Tibial artery (tissue), 4 donors: ENCODE results near the gene TGFBR1.

Experiments
- DNase-seq, 2 donors: peaks; one replicate each; pipeline ENCODE4 v3.0.0-alpha.2; 2019
- H3K27ac ChIP-seq, 2 donors: fragments of 200-600 bp; sonication (generic) in 1 of 2; 1 replicate in 1 of 2; 2 replicates in 1 of 2; pipeline ENCODE4 v1.5.1; 2018 to 2019; ENCODE audit warnings: mild to moderate bottlenecking in 1 of 2
- H3K27me3 ChIP-seq, 2 donors: fragments of 200-600 bp; sonication (generic) in 1 of 2; one replicate each; pipeline versions ENCODE4 v1.5.1 to v1.6.0; 2016 to 2019
- H3K36me3 ChIP-seq, 3 donors: fragments of 200-600 bp; sonication (generic) in 2 of 3; one replicate each; pipeline ENCODE4 v1.5.1; 2016 to 2019; ENCODE audit warnings: mild to moderate bottlenecking in 2 of 3
- H3K4me1 ChIP-seq, 4 donors: fragments of 200-600 bp; sonication (generic) in 2 of 4; 1 replicate in 3 of 4; 2 replicates in 1 of 4; pipeline ENCODE4 v1.5.1; 2016 to 2019
- H3K4me3 ChIP-seq, 2 donors: fragments of 200-600 bp; sonication (generic) in 1 of 2; 1 replicate in 1 of 2; 2 replicates in 1 of 2; pipeline ENCODE4 v1.5.1; 2018 to 2019; ENCODE audit warnings: mild to moderate bottlenecking in 2 of 2
- H3K9me3 ChIP-seq, 3 donors: fragments of 200-600 bp; sonication (generic) in 1 of 3; one replicate each; pipeline ENCODE4 v1.5.1; 2016 to 2019
- intact Hi-C: fragments of 100-400 bp; cut with DNase I; formaldehyde crosslinking; loops from one replicate; pipeline ENCODE4 v1.15.0; 2023; ENCODE audit warnings: low total_unique reads
- TF ChIP-seq, protein P1 (sequence below), 2 experiments: fragments of 200-600 bp in 1 of 2; fragments of 450-650 bp in 1 of 2; IDR thresholded peaks; one replicate each; pipeline ENCODE4 v1.5.1; 2017 to 2019; ENCODE audit warnings: antibody characterized with exemption in 2 of 2, mild to moderate bottlenecking in 1 of 2, moderate library complexity in 1 of 2

Gene TGFBR1

DNA sequence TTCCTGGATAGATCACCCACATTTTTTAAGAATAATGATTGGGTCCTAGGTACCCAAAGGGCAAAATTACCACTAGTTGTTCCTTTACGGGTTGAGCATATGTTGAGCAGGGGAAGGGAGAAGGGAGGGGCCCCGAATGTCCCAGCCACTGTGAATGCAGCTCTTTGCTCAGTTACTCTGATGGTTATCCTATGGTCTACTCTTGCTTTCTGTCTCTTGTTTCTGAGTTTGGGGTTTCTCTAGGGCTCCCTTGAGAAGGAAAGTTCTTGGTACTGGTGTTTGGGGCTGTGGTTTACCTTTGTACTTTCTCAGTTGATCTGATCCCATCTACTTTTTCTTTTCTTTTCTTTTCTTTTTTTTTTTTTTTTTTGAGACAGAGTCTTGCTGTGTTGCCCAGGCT lies 61.2 kb downstream of the TGFBR1 start:
- Histone ChIP-seq H3K27ac (no peak overlapping the region), H3K9me3 (no peaks in the 10 kb centered on the region), H3K4me1 (peaks cover 0 to 25% (median 12%) of the 10 kb centered on the region in 4 donors), H3K4me3 (no peak overlapping the region), H3K27me3 (peaks cover 0 to 4% of the 10 kb centered on the region in 2 donors), H3K36me3 (no peaks in the 10 kb centered on the region)
- intact Hi-C loops = loop anchor here (10.0 kb wide), 1 partner anchor 849 kb away; no protein-coding TSS in a partner anchor
- TF ChIP-seq, protein P1, sequence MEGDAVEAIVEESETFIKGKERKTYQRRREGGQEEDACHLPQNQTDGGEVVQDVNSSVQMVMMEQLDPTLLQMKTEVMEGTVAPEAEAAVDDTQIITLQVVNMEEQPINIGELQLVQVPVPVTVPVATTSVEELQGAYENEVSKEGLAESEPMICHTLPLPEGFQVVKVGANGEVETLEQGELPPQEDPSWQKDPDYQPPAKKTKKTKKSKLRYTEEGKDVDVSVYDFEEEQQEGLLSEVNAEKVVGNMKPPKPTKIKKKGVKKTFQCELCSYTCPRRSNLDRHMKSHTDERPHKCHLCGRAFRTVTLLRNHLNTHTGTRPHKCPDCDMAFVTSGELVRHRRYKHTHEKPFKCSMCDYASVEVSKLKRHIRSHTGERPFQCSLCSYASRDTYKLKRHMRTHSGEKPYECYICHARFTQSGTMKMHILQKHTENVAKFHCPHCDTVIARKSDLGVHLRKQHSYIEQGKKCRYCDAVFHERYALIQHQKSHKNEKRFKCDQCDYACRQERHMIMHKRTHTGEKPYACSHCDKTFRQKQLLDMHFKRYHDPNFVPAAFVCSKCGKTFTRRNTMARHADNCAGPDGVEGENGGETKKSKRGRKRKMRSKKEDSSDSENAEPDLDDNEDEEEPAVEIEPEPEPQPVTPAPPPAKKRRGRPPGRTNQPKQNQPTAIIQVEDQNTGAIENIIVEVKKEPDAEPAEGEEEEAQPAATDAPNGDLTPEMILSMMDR (IDR thresholded peaks at IDR 0.05) = no peak
- DNase-seq = no peak

DNA sequence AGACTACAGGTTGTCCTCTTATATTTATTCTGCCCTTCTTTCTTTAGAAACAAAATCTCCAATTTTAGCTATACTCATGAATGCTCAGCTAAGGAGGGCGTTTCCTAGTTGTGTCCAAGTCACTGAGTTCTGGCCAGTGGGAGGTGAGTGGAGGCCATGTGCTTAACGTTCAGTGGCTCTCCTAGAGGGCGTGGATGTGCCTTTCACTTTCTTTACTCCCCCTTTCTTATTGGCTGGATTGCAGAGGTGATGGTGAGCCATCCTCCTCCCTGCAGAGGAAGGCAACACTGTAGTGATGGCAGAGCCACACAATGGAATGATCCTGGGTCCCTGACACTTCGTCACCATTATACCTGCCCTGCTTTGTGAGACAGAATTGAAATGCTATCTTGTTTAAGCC lies 62.2 kb downstream of the TGFBR1 start:
- H3K4me1 ChIP-seq = peaks cover 0 to 23% (median 11%) of the 10 kb centered on the region in 4 donors
- H3K9me3 ChIP-seq = no peaks in the 10 kb centered on the region
- no peak overlapping the region for H3K27ac ChIP-seq
- no peak overlapping the region for H3K4me3 ChIP-seq
- intact Hi-C loops = loop anchor here (10.0 kb wide), 1 partner anchor 848 kb away; no protein-coding TSS in a partner anchor
- no peak for DNase-seq
- H3K27me3 ChIP-seq = peaks cover 0 to 8% of the 10 kb centered on the region in 2 donors
- TF ChIP-seq, protein P1 (IDR thresholded peaks at IDR 0.05) = no peak
- H3K36me3 ChIP-seq = no peaks in the 10 kb centered on the region

DNA sequence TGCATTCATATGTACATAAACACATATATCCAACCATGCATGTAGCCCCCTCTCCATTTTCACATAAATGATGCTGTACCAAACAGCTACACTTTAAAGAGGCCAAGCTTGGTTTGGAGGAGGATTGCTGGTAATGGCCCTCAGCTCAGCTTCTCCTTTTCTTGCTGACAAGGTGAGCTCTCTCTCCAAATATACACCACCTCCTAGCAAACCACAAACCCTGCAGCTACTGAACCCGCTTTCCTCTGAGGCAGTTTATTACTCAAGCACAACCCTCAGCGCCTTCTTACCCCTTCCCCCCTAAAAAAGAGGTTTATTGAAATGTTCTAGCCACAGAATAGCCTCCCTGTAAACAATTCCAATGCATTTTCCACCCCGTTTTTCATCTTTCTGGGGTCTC lies 62.8 kb downstream of the TGFBR1 start:
- DNase-seq = no peak
- intact Hi-C loops = loop anchor here (10.0 kb wide), 1 partner anchor 847 kb away; no protein-coding TSS in a partner anchor
- TF ChIP-seq, protein P1 (IDR thresholded peaks at IDR 0.05) = no peak
- Histone ChIP-seq H3K4me3 (no peak overlapping the region), H3K9me3 (no peaks in the 10 kb centered on the region), H3K27me3 (peaks cover 0 to 8% of the 10 kb centered on the region in 2 donors), H3K27ac (no peak overlapping the region), H3K4me1 (peaks cover 0 to 17% (median 6%) of the 10 kb centered on the region in 4 donors), H3K36me3 (no peaks in the 10 kb centered on the region)

DNA sequence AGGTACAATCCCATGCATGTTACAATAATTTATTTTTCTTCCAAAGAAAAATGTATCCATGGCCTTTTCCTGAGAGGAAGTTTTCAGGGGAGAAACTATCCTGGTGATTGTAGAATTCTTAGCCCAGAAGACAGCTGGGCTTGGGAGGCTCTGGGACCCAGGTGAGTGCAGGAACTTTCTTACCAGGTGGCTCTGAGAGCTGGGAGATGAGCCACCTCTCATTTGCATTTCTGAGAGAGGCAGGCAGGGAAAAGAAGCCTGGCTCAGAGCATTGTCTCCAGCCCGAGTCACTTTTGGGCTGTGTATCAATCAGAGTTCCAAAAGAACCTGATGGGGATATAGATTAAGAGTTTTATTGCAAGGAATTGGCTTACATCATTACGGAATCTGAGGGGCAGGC lies 64.2 kb downstream of the TGFBR1 start:
- intact Hi-C loops = loop anchor here (10.0 kb wide), 1 partner anchor 846 kb away; no protein-coding TSS in a partner anchor

DNA sequence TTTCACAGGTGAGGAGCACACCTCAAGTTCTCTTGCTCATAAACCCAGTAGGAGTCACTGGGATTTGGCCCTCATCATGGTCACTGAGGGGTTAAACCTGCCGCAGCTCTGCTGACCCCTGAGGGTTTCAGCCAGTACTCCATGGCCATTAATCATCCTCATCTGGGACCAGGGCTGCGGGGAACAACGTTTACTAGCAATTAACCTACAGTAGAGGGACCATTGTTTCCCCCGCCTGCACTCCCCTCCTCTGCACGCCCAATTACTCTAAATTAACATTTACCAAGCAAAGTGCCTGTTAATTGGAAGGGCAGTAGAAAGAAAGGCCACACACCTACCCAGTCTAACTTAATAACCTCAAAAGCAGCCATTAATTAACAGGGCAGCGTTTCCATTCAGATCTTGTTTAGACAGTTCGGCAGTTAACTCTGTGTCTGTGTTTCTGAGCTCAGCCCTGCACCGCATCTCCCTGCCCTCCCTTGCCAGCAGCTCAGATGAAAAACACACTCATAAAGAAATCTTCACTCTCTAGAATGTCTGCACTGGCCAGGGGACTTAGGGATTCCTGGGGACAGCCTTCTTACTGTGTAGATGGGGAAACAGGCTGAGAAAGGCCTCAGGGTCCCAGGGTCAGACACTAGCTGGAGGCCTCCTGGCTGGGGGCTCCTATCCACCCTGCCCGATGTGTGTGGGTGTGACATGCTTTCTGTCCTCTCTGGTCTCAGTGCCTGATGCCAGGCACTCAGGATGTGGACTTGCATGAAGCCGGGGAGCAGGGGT lies 65.3 kb downstream of the TGFBR1 start:
- intact Hi-C loops = loop anchor here (10.0 kb wide), 1 partner anchor 845 kb away; no protein-coding TSS in a partner anchor
- no peaks in the 10 kb centered on the region for H3K36me3 ChIP-seq
- H3K9me3 ChIP-seq = no peaks in the 10 kb centered on the region
- H3K27me3 ChIP-seq = peaks cover 0 to 8% of the 10 kb centered on the region in 2 donors
- no peak overlapping the region for H3K4me3 ChIP-seq
- no peak for DNase-seq
- no peaks in the 10 kb centered on the region for H3K4me1 ChIP-seq
- TF ChIP-seq, protein P1 (IDR thresholded peaks at IDR 0.05) = no peak
- no peak overlapping the region for H3K27ac ChIP-seq

More for the DNA sequence above, 64.2 kb downstream of the TGFBR1 start:
- Histone ChIP-seq H3K27ac (no peak overlapping the region), H3K4me1 (peaks cover 0 to 6% (median 2%) of the 10 kb centered on the region in 4 donors), H3K36me3 (no peaks in the 10 kb centered on the region), H3K9me3 (no peaks in the 10 kb centered on the region), H3K4me3 (no peak overlapping the region), H3K27me3 (peaks cover 0 to 8% of the 10 kb centered on the region in 2 donors)
- DNase-seq = no peak
- TF ChIP-seq, protein P1 (IDR thresholded peaks at IDR 0.05) = no peak
